HCT116 (cell line): ENCODE data around the gene CPSF7. TPM values are rescaled to one million over a fixed set of nuclear protein-coding genes. Genes with fewer than 3 reads are reported as not detected.

Experiments
- ATAC-seq: fragments of 200-7000 bp; cut with Tn5 transposase; 2 replicates; pipeline ENCODE4 v1.9.1; 2020; ENCODE audit warnings: mild to moderate bottlenecking, moderate library complexity
- BruUV-seq: library from RNA; stranded (reverse); fragments of 400-500 nt; replicated peaks from 2 replicates; lab custom pipeline; 2021; lab: Mats Ljungman, UMichigan
- CTCF ChIA-PET: fragments of 300-600 bp; sonication (Branson Sonifier 250); formaldehyde crosslinking; loops from one replicate; lab custom pipeline; 2021; ENCODE audit warnings: antibody characterized with exemption; lab: Charles Lee
- POLR2A ChIA-PET: fragments of 300-600, 350-600 bp; sonication (Branson Sonifier 250); formaldehyde crosslinking; loops from one replicate; lab custom pipeline; 2021; ENCODE audit warnings: antibody characterized with exemption; lab: Charles Lee
- RAD21 ChIA-PET, 2 experiments: fragments of 300-600 bp; sonication (Branson Sonifier 250); formaldehyde crosslinking; loops; one replicate each; lab custom pipeline; 2023; ENCODE audit warnings: low total read pairs in 2 of 2; ENCODE audit not compliant: uncharacterized antibody in 2 of 2, unreplicated experiment in 2 of 2, low non-redundant PET in 1 of 2; lab: Charles Lee
- DNase-seq: peaks from one replicate; pipeline ENCODE4 v3.0.0-alpha.2; 2010; ENCODE audit warnings: low read depth, low spot score
- H2AFZ ChIP-seq: fragments of 200-600 bp; shearing (Covaris generic), sonication (generic); 2 replicates; pipeline ENCODE4 v1.6.1; 2017; ENCODE audit warnings: low read depth, mixed run types, mixed read lengths, antibody characterized with exemption, low read length; ENCODE audit not compliant: poor library complexity, severe bottlenecking
- H3K27ac ChIP-seq: 2 replicates; pipeline ENCODE4 v1.5.1; 2012; ENCODE audit warnings: low read depth, low read length
- H3K27me3 ChIP-seq: fragments of 200-600 bp; sonication (generic); 2 replicates; pipeline ENCODE4 v1.6.1; 2016; ENCODE audit warnings: mixed run types, low read length, mixed read lengths; ENCODE audit not compliant: insufficient read depth
- H3K36me3 ChIP-seq, 2 experiments: fragments of 200-500 bp in 1 of 2; fragments of 200-600 bp in 1 of 2; sonication (Bioruptor generic) in 1 of 2; sonication (generic) in 1 of 2; 2 replicates each; pipeline versions ENCODE4 v1.5.1 to v1.6.1; 2014 to 2016; ENCODE audit warnings: low read length in 2 of 2, inconsistent platforms in 1 of 2, mixed read lengths in 1 of 2, mixed run types in 1 of 2; ENCODE audit not compliant: insufficient read depth in 2 of 2, control insufficient read depth in 1 of 2
- H3K4me1 ChIP-seq, 2 experiments: fragments of 200-600 bp in 1 of 2; sonication (generic) in 1 of 2; 2 replicates each; pipeline versions ENCODE4 v1.5.1 to v1.6.1; 2012 to 2017; ENCODE audit warnings: low read length in 2 of 2, inconsistent platforms in 1 of 2, mild to moderate bottlenecking in 1 of 2, mixed read lengths in 1 of 2, mixed run types in 1 of 2, moderate library complexity in 1 of 2; ENCODE audit not compliant: insufficient read depth in 2 of 2, control insufficient read depth in 1 of 2
- H3K4me2 ChIP-seq: fragments of 200-600 bp; sonication (generic); 2 replicates; pipeline ENCODE4 v1.6.1; 2017; ENCODE audit warnings: mixed run types, low read length, mixed read lengths
- H3K4me3 ChIP-seq, 2 experiments: fragments of 200-600 bp in 1 of 2; sonication (generic) in 1 of 2; replicated peaks in 1 of 2; 2 replicates each; pipeline ENCODE4 v1.5.1; 2011 to 2016; ENCODE audit warnings: low read length in 2 of 2, control low read depth in 1 of 2, low read depth in 1 of 2, mild to moderate bottlenecking in 1 of 2, mixed read lengths in 1 of 2, mixed run types in 1 of 2
- H3K79me2 ChIP-seq: fragments of 200-600 bp; sonication (generic); 2 replicates; pipeline ENCODE4 v1.6.1; 2017; ENCODE audit warnings: mild to moderate bottlenecking, mixed run types, low read length, moderate library complexity, mixed read lengths; ENCODE audit not compliant: insufficient read depth
- H3K9ac ChIP-seq: fragments of 200-600 bp; sonication (generic); 2 replicates; pipeline ENCODE4 v1.6.1; 2016; ENCODE audit warnings: low read length, mixed read lengths
- H3K9me2 ChIP-seq: fragments of 200-600 bp; sonication (generic), shearing (Covaris generic); 2 replicates; pipeline ENCODE4 v1.6.1; 2017; ENCODE audit warnings: mixed run types, mild to moderate bottlenecking, moderate library complexity; ENCODE audit not compliant: insufficient read depth
- H3K9me3 ChIP-seq, 2 experiments: fragments of 200-500 bp in 1 of 2; fragments of 200-600 bp in 1 of 2; sonication (Bioruptor generic) in 1 of 2; sonication (generic) in 1 of 2; 2 replicates each; pipeline ENCODE4 v1.6.1; 2014 to 2017; ENCODE audit warnings: low read length in 2 of 2, mixed read lengths in 2 of 2, inconsistent platforms in 1 of 2, low read depth in 1 of 2, mild to moderate bottlenecking in 1 of 2, mixed run types in 1 of 2, moderate library complexity in 1 of 2; ENCODE audit not compliant: control insufficient read depth in 1 of 2, insufficient read depth in 1 of 2
- H4K20me1 ChIP-seq: fragments of 200-600 bp; sonication (generic), shearing (Covaris generic); 2 replicates; pipeline ENCODE4 v1.6.1; 2017; ENCODE audit warnings: mixed run types, mild to moderate bottlenecking, moderate library complexity; ENCODE audit not compliant: insufficient read depth
- ATF3 ChIP-seq: IDR thresholded peaks from 2 replicates; pipeline ENCODE4 v1.6.1; 2012
- CTCF ChIP-seq, 3 experiments: fragments of 200-600 bp in 1 of 3; sonication (generic) in 1 of 3; IDR thresholded peaks in 2 of 3; conservative IDR thresholded peaks in 1 of 3; 2 replicates each; pipeline ENCODE4 v1.5.1; 2012 to 2017; ENCODE audit warnings: low read depth in 2 of 3, low read length in 2 of 3, antibody characterized with exemption in 1 of 3, borderline replicate concordance in 1 of 3, control low read depth in 1 of 3, mild to moderate bottlenecking in 1 of 3, mixed read lengths in 1 of 3, mixed run types in 1 of 3, moderate library complexity in 1 of 3; ENCODE audit not compliant: insufficient read depth in 1 of 3
- ELF1 ChIP-seq: IDR thresholded peaks from 2 replicates; pipeline ENCODE4 v1.6.1; 2012; ENCODE audit warnings: low read depth, borderline replicate concordance
- EZH2 ChIP-seq: fragments of 200-600 bp; sonication (generic); IDR thresholded peaks from 2 replicates; pipeline ENCODE4 v1.6.1; 2017; ENCODE audit warnings: antibody characterized with exemption, mixed run types
- RAD21 ChIP-seq: IDR thresholded peaks from 2 replicates; pipeline ENCODE4 v1.6.1; 2012; ENCODE audit warnings: low read depth, mild to moderate bottlenecking
- SRF ChIP-seq: IDR thresholded peaks from 2 replicates; pipeline ENCODE4 v1.6.1; 2012; ENCODE audit warnings: low read depth
- YY1 ChIP-seq: IDR thresholded peaks from 2 replicates; pipeline ENCODE4 v1.6.1; 2011; ENCODE audit warnings: low read length, low read depth, moderate library complexity, mild to moderate bottlenecking; ENCODE audit not compliant: insufficient replicate concordance; ENCODE audit errors: extremely low read depth
- intact Hi-C: fragments of 100-400 bp; cut with micrococcal nuclease; formaldehyde crosslinking; loops from 2 replicates; pipeline ENCODE4 v1.10.0; 2022
- total RNA-seq: library from RNA; stranded (reverse); gene quantifications from one replicate; pipeline ENCODE4 v1.2.1, GENCODE V29; 2021; ENCODE audit not compliant: unreplicated experiment

The CPSF7 gene
- total RNA-seq, 1 experiment from 2014 or later, result 110 TPM

GRCh38 chr11:61406991-61407728, 22.6 kb downstream of the CPSF7 start:
- no peaks in the 10 kb centered on the region for H3K9me3 ChIP-seq
- RAD21 ChIA-PET, result no interaction called here
- no peak overlapping the region for H3K4me2 ChIP-seq
- no TSS peak for BruUV-seq
- no peaks in the 10 kb centered on the region for H3K9me2 ChIP-seq
- H2AFZ ChIP-seq, result no peak overlapping the region
- POLR2A ChIA-PET, result no interaction called here
- no peak overlapping the region for H3K27ac ChIP-seq
- ATAC-seq (no peak), DNase-seq (no peak)
- H3K79me2 ChIP-seq, result peaks cover 35% of the 10 kb centered on the region
- peaks cover 8% of the 10 kb centered on the region; the same call in 1 of the 2 replicates for H4K20me1 ChIP-seq
- no peak overlapping the region for H3K9ac ChIP-seq
- intact Hi-C loops, result loop anchor here (5.0 kb wide), 1 partner anchor 90 kb away; no protein-coding TSS in a partner anchor
- H3K4me1 ChIP-seq, result no peaks in the 10 kb centered on the region
- H3K36me3 ChIP-seq, result peaks cover 61 to 81% of the 10 kb centered on the region in 2 experiments; a peak in 3 of 4 replicates
- H3K27me3 ChIP-seq, result no peaks in the 10 kb centered on the region
- H3K4me3 ChIP-seq, result no peak overlapping the region
- TF ChIP-seq CTCF (IDR thresholded peaks at IDR 0.05 in 2 of 3, conservative IDR thresholded peaks at IDR 0.05 in 1 of 3; ENCODE audit: borderline replicate concordance in 1 of 3, insufficient read depth in 1 of 3, low read depth in 2 of 3, low read length in 2 of 3) (no peak), RAD21 (no peak), ELF1 (no peak), SRF (no peak), EZH2 (no peak), YY1 (no peak), ATF3 (no peak)
- CTCF ChIA-PET, result no interaction called here
